ENCODE data around the gene RBM42.

RBM42 gene

DNA sequence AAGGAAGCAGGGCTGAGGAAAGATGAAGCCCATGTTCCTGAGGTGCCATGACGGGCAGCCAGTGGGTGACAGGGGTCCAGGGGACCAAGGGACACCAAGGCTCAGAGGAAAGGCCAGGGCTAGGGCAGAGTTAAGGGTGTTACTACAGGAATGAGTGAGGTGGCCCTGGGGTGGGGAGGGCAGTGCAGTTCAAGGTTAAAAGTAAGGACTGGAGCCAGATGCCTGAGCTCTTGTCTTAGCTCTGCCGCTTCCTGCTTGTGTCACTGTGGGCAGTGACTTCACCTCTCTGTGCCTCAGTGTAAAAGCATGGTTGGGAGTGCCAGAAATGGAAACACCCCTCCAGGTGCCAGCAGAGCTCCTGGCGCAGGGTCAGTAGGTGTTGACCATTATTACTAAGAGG lies 7.8 kb downstream of the RBM42 start:
- DNase-seq (ENCODE audit: low spot score in 2 of 2) = no peak
- ATAC-seq (ENCODE audit: low read depth) = no peak
- H3K4me3 Mint-ChIP-seq = no peak overlapping the region
- H3K27ac Mint-ChIP-seq = no peak overlapping the region
- no peaks in the 10 kb centered on the region for H3K9me3 Mint-ChIP-seq
- H3K36me3 Mint-ChIP-seq = peaks cover 33% of the 10 kb centered on the region
- H3K27me3 Mint-ChIP-seq = no peaks in the 10 kb centered on the region
- peaks cover 9% of the 10 kb centered on the region for H3K4me1 Mint-ChIP-seq

DNA sequence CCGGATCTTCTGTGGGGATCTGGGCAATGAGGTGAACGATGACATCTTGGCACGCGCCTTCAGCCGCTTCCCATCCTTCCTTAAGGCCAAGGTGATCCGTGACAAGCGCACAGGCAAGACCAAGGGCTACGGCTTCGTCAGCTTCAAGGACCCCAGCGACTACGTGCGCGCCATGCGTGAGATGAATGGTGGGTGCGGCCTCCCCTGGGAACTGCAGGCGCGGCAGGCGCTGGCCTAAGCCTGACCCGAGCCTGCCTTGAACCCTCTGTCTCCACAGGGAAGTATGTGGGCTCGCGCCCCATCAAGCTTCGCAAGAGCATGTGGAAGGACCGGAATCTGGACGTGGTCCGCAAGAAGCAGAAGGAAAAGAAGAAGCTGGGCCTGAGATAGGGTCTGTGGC lies 8.3 kb downstream of the RBM42 start:
- H3K36me3 Mint-ChIP-seq = peaks cover 29% of the 10 kb centered on the region
- ATAC-seq (ENCODE audit: low read depth) = no peak
- no peaks in the 10 kb centered on the region for H3K9me3 Mint-ChIP-seq
- H3K27me3 Mint-ChIP-seq = no peaks in the 10 kb centered on the region
- H3K4me3 Mint-ChIP-seq = no peak overlapping the region
- H3K27ac Mint-ChIP-seq = no peak overlapping the region
- H3K4me1 Mint-ChIP-seq = peaks cover 7% of the 10 kb centered on the region
- no peak for DNase-seq (ENCODE audit: low spot score in 2 of 2)

DNA sequence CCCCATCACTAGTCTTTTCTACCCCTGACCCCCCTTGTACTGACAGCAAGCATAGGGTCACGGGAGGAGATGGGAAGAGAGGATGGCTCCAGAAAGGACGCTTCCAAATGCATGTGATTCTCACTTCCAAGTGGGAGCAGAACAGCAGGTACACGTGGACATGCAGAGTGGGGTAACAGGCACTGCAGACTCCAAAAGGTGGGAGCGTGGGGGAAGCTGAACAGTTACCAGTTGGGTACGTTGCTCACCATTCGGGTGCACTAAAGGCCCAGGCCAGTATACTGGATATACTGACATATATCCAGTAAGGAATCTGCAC lies 10.4 kb downstream of the RBM42 start:
- H3K4me3 Mint-ChIP-seq = no peak overlapping the region
- ATAC-seq (ENCODE audit: low read depth) (no peak), DNase-seq (ENCODE audit: low spot score in 2 of 2) (no peak)
- H3K36me3 Mint-ChIP-seq = peaks cover 17% of the 10 kb centered on the region
- no peaks in the 10 kb centered on the region for H3K9me3 Mint-ChIP-seq
- H3K27me3 Mint-ChIP-seq = no peaks in the 10 kb centered on the region
- peaks cover 9% of the 10 kb centered on the region for H3K4me1 Mint-ChIP-seq
- no peak overlapping the region for H3K27ac Mint-ChIP-seq

DNA sequence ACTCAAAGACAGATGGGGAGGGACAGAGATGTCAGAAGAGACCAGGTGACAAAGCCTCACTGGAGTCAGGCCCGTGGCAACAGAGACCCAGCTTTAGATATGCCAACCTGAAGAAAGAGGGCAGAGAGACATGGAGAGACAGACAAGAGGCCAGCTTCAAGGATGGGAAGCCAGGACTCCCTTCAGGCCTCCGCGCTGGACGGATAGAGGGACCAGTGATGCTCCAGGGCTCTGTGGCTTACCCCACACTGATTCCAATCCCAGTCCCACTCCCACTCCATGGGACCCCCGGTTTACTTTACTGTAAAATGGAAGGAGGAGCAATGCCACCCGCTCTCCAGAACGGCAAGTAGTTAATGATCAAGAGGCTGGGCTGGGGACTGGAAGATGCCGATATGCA lies 11.0 kb downstream of the RBM42 start:
- Mint-ChIP-seq H3K4me3 (no peak overlapping the region), H3K36me3 (peaks cover 17% of the 10 kb centered on the region), H3K4me1 (peaks cover 15% of the 10 kb centered on the region), H3K9me3 (no peaks in the 10 kb centered on the region), H3K27me3 (no peaks in the 10 kb centered on the region), H3K27ac (no peak overlapping the region)
- ATAC-seq (ENCODE audit: low read depth) (no peak), DNase-seq (ENCODE audit: low spot score in 2 of 2) (no peak)

DNA sequence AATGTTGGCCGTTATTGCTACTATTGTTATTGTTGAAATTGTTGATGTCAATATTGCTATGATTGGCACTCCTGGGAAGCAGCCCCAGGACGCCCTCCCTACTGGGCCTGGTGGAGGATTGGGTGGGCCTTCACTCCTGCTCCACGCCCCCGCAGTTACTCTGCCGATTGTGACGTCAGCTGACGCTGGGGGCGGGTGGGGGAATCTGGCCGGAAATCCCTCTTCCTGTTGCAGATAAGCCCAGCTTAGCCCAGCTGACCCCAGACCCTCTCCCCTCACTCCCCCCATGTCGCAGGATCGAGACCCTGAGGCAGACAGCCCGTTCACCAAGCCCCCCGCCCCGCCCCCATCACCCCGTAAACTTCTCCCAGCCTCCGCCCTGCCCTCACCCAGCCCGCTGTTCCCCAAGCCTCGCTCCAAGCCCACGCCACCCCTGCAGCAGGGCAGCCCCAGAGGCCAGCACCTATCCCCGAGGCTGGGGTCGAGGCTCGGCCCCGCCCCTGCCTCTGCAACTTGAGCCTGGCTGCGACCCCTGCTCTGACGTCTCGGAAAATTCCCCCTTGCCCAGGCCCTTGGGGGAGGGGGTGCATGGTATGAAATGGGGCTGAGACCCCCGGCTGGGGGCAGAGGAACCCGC lies 12.8 kb downstream of the RBM42 start, which contains the start of gene ETV2:
TSS of gene ETV2 (plus strand) at position 231 of the 637 bp plus-strand sequence. CDS start 716 bp downstream, outside the sequence.
- DNase-seq (ENCODE audit: low spot score in 2 of 2) = no peak
- Mint-ChIP-seq H3K9me3 (no peaks in the 10 kb centered on the region), H3K36me3 (peaks cover 9% of the 10 kb centered on the region)

DNA sequence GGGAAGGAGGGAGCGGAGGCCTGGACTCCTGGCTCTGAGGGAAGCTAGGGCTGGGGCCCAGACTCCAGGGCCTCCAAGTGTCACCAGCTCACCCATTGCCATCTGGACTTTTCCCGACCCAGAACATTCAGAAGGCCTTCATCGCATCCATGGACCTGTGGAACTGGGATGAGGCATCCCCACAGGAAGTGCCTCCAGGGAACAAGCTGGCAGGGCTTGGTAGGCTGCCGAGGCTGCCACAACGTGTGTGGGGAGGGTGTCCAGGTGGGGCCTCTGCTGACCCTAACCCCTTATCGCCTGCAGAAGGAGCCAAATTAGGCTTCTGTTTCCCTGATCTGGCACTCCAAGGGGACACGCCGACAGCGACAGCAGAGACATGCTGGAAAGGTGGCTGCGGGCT lies 13.5 kb downstream of the RBM42 start:
- Mint-ChIP-seq H3K36me3 (peaks cover 5% of the 10 kb centered on the region), H3K9me3 (no peaks in the 10 kb centered on the region), H3K4me1 (peaks cover 20% of the 10 kb centered on the region), H3K27me3 (no peaks in the 10 kb centered on the region), H3K27ac (peak overlapping the region; percentile 38), H3K4me3 (peak overlapping the region; percentile 90)
- ATAC-seq (ENCODE audit: low read depth) (no peak), DNase-seq (ENCODE audit: low spot score in 2 of 2) (no peak)

More for the DNA sequence above, 12.8 kb downstream of the RBM42 start, which contains the start of gene ETV2:
- peak within 1 kb of the TSS; percentile 90 for H3K4me3 Mint-ChIP-seq
- H3K4me1 Mint-ChIP-seq = peaks cover 20% of the 10 kb centered on the region
- no peak for ATAC-seq (ENCODE audit: low read depth)
- no peaks in the 10 kb centered on the region for H3K27me3 Mint-ChIP-seq
- H3K27ac Mint-ChIP-seq = peak within 1 kb of the TSS; percentile 38

DNA sequence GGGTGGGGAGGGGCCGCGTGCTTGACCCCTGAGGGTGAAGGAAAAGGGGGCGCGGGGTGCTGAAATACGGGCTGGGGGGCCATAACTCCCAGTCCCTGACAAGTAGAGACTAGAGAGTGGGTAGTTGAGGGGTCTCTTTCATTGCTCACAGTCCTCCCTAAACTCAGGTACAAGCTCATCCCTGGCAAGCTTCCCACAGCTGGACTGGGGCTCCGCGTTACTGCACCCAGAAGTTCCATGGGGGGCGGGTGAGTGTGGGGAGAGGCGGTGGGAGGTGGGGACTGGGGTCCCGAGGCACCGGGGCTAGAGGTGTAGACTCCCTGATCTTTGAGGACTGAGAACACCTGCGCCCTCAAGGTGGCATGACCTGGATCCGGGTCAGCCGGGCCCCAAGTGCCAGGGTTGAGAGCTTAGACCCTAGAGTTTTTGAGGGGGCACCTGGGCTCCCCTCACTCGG lies 14.0 kb downstream of the RBM42 start:
- H3K4me1 Mint-ChIP-seq = peaks cover 20% of the 10 kb centered on the region
- no peak for DNase-seq (ENCODE audit: low spot score in 2 of 2)
- no peaks in the 10 kb centered on the region for H3K9me3 Mint-ChIP-seq
- H3K4me3 Mint-ChIP-seq = peak overlapping the region; percentile 90
- no peaks in the 10 kb centered on the region for H3K27me3 Mint-ChIP-seq
- no peak for ATAC-seq (ENCODE audit: low read depth)
- peaks cover 3% of the 10 kb centered on the region for H3K36me3 Mint-ChIP-seq
- peak overlapping the region; percentile 38 for H3K27ac Mint-ChIP-seq

DNA sequence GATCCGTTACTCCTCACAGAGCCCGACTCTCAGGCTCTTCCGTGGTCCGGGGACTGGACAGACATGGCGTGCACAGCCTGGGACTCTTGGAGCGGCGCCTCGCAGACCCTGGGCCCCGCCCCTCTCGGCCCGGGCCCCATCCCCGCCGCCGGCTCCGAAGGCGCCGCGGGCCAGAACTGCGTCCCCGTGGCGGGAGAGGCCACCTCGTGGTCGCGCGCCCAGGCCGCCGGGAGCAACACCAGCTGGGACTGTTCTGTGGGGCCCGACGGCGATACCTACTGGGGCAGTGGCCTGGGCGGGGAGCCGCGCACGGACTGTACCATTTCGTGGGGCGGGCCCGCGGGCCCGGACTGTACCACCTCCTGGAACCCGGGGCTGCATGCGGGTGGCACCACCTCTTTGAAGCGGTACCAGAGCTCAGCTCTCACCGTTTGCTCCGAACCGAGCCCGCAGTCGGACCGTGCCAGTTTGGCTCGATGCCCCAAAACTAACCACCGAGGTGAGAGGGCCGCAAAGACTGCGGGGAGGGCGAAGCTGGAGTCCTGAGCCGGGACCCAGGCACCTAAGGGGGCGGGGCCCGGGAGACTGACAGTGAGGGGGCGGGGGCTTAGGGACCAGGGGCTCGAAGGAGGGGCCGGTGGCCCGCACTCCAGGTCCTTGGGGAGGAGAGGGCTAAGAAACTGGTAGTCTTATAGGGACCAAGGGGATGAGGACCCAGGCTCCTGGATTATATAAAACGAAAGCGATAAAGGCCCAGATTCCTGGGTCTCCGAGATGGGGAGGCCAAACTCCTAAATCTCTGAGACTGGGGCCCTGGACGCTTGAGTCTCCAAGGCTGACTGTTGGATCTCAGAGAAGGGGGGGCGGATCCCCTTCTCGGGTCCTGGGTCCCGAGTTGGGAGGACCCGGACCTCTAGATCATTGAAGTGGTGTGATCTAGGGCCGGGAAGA lies 14.7 kb downstream of the RBM42 start:
- Mint-ChIP-seq H3K36me3 (no peaks in the 10 kb centered on the region), H3K9me3 (no peaks in the 10 kb centered on the region), H3K4me3 (peak overlapping the region; percentile 90), H3K27ac (peak overlapping the region; percentile 14), H3K4me1 (peaks cover 20% of the 10 kb centered on the region), H3K27me3 (no peaks in the 10 kb centered on the region)
- peak; percentile 82 to 84 for DNase-seq (ENCODE audit: low spot score in 2 of 2)
- ATAC-seq (ENCODE audit: low read depth) = peak; percentile 47

DNA sequence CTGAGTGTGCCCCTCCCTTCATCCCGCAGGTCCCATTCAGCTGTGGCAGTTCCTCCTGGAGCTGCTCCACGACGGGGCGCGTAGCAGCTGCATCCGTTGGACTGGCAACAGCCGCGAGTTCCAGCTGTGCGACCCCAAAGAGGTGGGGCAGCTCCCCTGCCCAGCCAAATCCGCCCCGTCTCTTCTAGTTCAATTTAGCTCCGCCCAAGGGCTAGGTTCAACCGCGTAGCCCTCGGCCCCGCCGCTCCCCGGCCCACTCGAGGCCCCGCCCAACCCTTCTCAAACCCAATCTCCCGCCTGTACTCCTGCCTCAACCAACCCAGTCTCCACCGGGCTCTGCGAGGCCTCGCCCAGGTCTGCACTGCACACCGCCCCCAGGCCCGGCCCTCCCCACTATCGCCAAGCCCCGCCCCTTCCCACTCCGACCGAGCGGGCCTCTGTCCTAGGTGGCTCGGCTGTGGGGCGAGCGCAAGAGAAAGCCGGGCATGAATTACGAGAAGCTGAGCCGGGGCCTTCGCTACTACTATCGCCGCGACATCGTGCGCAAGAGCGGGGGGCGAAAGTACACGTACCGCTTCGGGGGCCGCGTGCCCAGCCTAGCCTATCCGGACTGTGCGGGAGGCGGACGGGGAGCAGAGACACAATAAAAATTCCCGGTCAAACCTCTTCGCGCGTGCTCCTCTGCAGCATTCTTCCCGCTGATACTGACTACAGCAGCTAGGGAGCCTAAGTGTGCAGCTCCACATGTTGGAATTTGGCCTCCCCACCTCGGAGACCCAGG lies 15.6 kb downstream of the RBM42 start:
- Mint-ChIP-seq H3K4me3 (peak overlapping the region; percentile 90), H3K4me1 (peaks cover 25% of the 10 kb centered on the region), H3K36me3 (no peaks in the 10 kb centered on the region), H3K27me3 (no peaks in the 10 kb centered on the region), H3K27ac (peak overlapping the region; percentile 12), H3K9me3 (no peaks in the 10 kb centered on the region)
- peak; percentile 76 for ATAC-seq (ENCODE audit: low read depth)
- peak; percentile 79 to 92 for DNase-seq (ENCODE audit: low spot score in 2 of 2)

DNA sequence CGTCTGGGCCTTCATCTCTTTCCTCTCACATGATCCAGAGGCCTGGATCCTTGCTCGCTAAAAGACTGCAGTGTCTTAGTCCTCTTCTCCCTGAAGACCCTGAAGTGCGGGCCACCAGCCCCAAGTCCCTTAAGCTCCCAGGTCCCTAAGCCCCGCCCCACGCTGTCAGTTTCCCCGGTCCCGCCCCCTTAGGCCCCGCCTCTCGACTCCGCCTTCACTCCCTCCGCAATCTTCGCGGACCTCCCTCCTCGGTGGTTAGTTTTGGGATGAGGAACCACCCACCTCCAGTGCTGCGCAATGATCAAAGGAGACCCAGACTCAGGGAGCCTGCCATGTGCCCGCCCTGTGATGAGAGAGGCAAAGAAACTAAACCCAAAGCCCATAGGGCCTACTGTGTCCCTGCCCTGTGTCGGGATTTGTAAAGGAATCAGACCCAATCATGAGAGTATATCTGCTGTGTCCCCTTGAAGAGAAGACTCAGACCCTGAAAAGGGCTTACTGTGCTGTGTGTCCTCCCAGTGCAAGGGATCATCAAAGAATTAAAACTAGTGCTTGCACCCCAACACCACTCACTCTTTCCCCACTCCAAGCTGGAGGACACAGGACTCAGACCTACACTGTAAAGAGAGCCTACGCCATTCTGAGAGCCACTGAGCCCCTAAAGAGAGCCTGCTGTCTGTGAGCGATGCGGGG lies 16.3 kb downstream of the RBM42 start:
- ATAC-seq (ENCODE audit: low read depth) = no peak
- Mint-ChIP-seq H3K36me3 (no peaks in the 10 kb centered on the region), H3K4me3 (peak overlapping the region; percentile 90), H3K27me3 (no peaks in the 10 kb centered on the region), H3K27ac (peak overlapping the region; percentile 12), H3K9me3 (no peaks in the 10 kb centered on the region), H3K4me1 (peaks cover 22% of the 10 kb centered on the region)
- peak; percentile 44 to 58 for DNase-seq (ENCODE audit: low spot score in 2 of 2)

DNA sequence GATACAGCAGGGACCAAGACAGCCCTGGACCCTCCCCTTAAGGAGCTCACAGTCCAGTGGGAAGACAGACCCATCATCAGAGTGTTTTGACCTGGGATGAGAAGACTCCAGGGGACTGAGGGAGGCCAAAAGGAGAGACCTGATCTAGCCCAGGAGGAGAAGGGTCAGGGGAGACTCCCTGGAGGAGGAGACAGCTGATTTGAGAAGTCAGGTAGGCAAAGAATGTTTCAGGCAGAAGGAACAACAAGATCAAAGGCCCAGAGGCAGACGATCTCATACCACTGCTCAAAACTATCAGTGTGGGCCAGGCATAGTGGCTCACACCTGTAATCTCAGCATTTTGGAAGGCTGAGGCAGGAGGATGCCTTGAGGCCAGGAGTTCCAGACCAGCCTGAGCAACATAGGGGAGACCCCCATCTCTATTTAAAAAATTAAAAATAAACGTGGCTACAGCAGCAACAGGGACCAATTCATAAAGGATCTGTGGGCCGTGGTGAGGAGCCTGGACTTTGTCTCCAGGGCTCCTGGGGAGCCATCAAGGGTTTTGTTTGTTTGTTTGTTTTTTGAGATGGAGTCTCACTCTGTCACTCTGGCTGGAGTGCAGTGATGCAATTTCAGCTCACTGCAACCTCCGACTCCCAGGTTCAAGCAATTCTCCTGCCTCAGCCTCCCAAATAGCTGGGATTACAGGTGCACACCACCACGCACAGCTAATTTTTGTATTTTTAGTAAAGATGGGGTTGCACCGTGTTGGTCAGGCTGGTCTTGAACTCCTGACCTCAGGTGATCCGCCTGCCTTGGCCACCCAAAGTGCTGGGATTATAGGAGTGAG lies 17.1 kb downstream of the RBM42 start:
- Mint-ChIP-seq H3K9me3 (no peaks in the 10 kb centered on the region), H3K4me1 (peaks cover 22% of the 10 kb centered on the region), H3K27ac (peak overlapping the region; percentile 12), H3K4me3 (peak overlapping the region; percentile 90), H3K36me3 (no peaks in the 10 kb centered on the region), H3K27me3 (no peaks in the 10 kb centered on the region)
- ATAC-seq (ENCODE audit: low read depth) (no peak), DNase-seq (ENCODE audit: low spot score in 2 of 2) (no peak)

DNA sequence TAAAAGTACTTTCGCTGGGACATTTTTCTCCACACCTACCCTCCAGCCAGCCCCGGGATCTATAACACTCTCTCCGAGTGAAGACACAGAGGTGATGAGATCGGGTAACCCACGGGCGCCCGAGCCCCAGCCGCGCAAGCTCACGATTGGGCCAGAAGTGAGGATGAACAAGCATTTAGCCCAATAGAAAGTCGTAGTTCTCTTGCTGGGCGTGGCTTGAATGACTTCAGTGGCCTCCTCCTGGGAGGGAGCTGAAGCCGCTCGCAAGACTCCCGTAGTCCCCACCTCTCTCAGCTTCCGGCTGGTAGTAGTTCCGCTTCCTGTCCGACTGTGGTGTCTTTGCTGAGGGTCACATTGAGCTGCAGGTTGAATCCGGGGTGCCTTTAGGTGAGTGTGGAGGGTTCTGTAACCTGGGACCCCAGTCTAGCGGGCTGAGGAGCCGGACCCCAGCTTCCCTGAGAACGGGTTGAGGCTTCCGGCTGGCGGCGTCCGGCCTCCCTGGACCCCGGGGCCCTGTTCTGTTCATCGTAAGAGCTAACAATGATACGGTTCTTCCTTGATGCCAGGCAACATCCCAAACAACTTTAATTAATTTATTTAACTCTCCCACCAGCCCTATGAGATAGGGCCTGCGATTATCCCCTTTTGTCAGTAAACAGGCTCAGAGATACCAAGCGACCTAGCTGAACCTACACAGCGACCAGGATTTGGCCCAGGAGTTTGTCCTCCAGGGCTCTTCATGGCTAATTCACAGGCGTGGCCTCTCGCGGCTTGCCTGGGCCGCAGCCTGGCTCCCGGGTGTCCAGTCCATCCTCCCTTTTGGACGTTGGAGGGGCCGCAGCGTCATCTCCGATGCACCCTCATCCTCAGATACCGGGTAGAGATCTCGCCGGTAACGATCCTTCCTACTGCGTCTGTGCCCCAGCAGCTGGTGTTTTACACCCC lies 19.5 kb downstream of the RBM42 start, which contains the start of gene COX6B1:
TSS of gene COX6B1 (plus strand) at position 307 of the 945 bp plus-strand sequence. CDS start 2,921 bp downstream, outside the sequence.
- peaks cover 9% of the 10 kb centered on the region for H3K36me3 Mint-ChIP-seq
- H3K27ac Mint-ChIP-seq = peak within 1 kb of the TSS; percentile 90
- no peaks in the 10 kb centered on the region for H3K9me3 Mint-ChIP-seq
- DNase-seq (ENCODE audit: low spot score in 2 of 2) (peak; percentile 75 to 91), ATAC-seq (ENCODE audit: low read depth) (peak; percentile 70)
- peak within 1 kb of the TSS; percentile 90 for H3K4me3 Mint-ChIP-seq
- H3K4me1 Mint-ChIP-seq = peaks cover 22% of the 10 kb centered on the region
- H3K27me3 Mint-ChIP-seq = no peaks in the 10 kb centered on the region
